Measurements from ENCODE around the gene HOXA10.

GRCh38 chr7:27194002-27194352, 19.9 kb upstream of the HOXA10 start:
- TF ChIP-seq POLR2AphosphoS5 (IDR thresholded peaks at IDR 0.05; ENCODE audit: low read depth, low read length), result no peak
- no peak for TF ChIP-seq SIN3A (IDR thresholded peaks at IDR 0.05; ENCODE audit: borderline replicate concordance, insufficient read depth, low read length)
